Effector CD4-positive, alpha-beta T cell (primary cell): ENCODE results near the gene CCDC146.
"Not testable (repeated sequence)": the region's sequence is repeated elsewhere in the genome, so short reads cannot be mapped to it uniquely, and the experiment has no call there.

Experiments
- DNase-seq: peaks from one replicate; pipeline ENCODE4 v3.0.0-alpha.2; 2020

Gene CCDC146

DNA sequence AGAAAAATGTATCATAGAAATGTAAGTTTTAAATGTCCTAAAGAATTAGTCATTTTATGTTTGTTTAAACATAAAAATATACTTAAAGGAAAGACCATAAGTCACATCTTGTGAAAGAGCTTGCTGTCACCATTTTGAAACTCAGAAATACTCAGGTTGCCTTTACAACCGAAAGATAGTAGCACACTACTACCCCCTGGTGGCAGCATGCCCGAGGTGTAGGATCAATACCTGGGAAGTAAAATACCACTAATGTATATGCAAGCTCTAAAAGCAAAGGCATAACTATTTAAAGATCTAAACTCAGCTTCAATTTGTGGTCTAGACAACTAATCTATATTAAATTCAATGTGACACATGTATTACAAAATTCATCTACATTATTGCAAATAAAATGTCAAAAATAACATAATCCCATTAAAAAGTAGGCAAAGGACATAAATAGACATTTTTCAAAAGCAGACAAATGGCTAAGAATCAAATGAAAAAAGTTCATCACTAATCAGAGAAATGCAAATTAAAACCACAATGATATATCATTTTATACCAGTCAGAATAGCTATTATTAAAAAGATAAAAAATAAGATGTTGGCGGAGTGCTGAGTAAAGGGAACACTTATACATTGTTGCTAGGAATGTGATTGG, 124.9 kb downstream of the CCDC146 start:
- peak; percentile 88 for DNase-seq

- DNase-seq: no peak
Measured at GRCh38 chr7:77248154-77248553, 125.7 kb downstream of the CCDC146 start.

GRCh38 chr7:77252506-77252905, 130.1 kb downstream of the CCDC146 start:
- DNase-seq: no peak

GRCh38 chr7:77253151-77253550, 130.7 kb downstream of the CCDC146 start:
- no peak for DNase-seq

GRCh38 chr7:77254429-77254828, 132.0 kb downstream of the CCDC146 start:
- DNase-seq: no peak

DNA sequence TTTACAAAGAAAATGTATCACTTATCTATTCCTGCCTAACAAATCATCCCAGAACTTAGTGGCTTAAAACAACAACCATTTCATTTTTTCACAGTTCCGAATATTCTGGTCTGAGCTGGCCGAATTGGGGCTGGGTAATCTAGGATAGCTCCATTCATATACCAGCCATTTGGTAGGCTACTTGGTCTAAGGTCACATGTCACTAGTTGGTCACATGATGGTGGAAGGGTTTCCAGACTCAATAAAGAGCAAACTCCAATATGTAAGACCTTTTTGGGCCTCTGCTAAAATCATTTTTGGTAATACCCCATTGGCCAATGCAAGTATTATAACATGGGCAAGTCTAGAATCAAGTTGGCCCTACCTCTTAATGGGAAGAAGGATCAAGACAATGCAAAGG, 132.5 kb downstream of the CCDC146 start:
- no peak for DNase-seq

DNA sequence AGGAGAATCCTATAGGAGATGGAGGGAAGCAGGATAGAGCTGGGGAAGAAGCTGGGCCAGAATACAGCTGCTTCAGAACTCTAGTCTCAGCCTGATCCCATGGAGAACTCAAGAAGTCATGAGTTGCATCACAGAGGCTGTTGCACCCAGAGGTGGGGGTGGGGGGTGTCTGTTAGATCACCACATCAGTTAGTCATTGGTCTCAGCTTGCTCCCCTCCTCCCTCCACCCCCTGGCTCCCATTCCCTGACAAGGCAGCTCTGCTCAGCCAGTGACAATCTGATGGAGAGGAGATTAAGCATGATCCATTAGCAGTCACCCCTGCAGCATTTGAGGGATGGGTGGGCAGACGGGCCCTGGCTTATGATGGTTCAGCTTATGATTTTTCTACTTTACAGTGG, 135.6 kb downstream of the CCDC146 start:
- no peak for DNase-seq

- no peak for DNase-seq
Measured at GRCh38 chr7:77258593-77258992, 136.2 kb downstream of the CCDC146 start.

DNA sequence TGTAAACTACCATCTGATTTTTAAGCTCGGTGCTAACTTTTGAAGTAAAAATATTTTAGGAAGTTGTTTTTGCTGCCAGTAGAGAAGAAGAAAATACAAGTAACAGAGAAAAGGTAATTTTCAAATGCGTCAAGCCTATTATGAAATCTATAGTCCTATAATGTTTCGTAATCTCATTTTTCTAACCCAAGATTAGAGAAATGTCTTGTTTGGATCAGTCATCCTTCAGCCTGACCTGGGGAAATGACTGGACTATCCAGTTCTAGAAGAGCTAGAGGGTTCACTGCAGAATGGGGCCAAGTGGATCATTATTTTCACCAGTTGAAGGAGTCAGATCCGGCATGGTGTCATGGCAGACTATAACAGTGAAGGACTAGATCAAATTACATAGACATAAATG, 139.9 kb downstream of the CCDC146 start:
- DNase-seq: no peak

- DNase-seq: no peak
Measured at GRCh38 chr7:77265666-77266065, 143.3 kb downstream of the CCDC146 start.

DNA sequence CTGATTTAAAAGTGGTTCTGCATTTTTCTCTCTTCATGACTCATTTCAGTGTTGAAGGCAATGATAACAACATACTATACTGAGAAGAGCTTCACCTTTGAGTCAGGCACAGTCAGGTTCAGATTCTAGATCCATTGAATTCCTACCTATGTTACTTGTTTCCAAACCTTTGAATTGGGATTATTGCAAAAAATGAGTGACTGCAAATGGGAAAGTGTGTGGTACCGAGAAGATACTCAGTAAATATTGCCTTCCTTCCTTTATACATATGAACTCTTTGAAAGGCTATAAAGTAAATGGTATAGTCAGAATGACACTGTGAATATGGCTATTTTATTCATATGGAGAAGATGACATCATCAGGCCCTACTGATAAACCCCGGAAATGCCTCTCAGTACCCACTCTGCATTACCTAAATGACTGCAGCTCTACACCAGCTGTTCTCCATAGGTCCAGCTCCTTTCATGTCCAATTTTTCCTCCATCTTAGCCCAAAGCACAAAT, 143.9 kb downstream of the CCDC146 start:
- DNase-seq: no peak

DNA sequence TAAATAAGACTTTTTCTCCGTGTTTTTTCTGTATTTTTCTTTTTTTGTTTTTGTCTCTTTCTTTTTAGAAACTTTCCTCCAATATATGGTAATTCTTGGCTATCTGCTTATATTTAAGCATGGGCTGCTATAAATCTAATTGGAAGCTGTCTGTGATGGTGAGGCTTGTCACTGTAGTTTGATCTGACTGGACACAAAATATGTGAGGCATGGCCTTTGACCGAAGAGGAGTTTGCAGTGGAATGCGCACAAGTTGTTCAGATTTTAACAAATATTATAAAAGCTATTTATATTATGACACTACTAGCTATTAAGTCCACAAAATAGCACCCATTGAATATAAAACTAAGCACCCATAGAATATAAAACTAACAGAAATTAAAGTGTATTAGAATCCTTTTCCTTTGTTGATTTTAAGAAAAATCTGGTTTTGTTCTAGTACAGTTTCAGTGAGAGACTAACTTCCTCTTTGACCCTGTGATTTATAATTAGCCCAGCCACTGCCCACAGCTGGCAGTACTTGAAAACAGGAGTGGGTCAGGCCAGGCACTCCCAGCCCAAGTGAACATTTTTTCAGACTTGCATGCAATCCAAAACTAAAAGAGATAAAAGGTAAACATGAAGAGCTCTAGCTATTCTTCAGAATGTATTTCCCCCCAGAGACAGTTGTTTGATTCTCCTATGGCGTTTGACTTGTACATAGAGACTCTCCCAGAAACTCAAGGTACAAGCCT, 147.1 kb downstream of the CCDC146 start:
- DNase-seq: no peak

DNA sequence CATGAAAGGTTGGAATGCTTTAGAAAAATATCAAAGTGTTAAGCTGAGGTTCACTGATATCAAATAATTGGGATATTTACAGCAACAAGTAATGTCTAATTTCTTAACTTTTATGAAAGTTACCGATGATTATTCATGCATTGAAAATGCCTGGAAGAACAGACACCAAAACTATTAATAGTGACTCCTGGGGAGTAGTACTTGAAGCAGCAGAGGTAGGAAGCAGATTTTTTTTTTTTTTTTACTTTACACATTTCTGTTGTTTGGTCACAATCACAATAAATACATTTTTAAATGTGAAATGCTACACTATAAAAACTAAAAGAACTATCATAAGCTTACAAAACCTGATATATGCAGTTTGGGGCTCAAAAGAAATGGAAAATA, 147.7 kb downstream of the CCDC146 start:
- no peak for DNase-seq

DNA sequence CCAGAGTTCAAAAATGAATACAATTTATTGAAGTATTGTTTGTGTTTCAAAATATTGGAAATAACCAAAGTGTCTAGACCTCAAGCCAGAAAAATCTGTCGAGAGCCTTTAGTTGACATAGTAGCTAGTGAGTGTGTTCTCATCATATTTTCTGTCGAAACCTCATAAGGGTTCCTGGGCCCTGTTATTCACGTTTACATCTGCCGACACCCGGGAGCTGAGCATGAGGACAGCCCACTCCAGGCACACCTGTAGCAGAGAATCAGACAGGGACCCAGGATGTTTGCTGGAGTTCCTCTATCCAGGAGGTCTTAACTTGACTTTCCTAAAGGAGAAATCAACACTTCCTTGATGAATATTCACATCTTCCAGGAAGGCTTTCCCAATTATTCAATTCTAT, 149.4 kb downstream of the CCDC146 start:
- DNase-seq: no peak

DNA sequence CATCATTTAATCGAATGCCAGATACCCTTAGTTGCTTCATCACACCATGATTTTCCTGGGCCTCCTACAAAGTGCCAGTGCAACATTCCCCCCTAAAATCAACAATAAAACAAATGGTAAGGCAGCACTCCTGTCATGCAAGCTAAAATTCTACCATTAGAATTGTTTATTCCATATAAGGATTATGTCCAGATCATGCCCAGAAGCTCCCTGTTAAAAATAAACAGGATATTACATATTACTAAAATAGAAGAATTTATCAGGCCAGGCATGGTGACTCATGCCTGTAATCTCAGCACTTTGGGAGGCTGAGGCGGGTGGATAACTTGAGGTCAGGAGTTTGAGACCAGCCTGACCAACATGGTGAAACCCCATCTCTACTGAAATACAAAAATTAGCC, 153.2 kb downstream of the CCDC146 start:
- not testable (repeated sequence) for DNase-seq

- no peak for DNase-seq
Measured at GRCh38 chr7:77276120-77276519, 153.7 kb downstream of the CCDC146 start.

DNA sequence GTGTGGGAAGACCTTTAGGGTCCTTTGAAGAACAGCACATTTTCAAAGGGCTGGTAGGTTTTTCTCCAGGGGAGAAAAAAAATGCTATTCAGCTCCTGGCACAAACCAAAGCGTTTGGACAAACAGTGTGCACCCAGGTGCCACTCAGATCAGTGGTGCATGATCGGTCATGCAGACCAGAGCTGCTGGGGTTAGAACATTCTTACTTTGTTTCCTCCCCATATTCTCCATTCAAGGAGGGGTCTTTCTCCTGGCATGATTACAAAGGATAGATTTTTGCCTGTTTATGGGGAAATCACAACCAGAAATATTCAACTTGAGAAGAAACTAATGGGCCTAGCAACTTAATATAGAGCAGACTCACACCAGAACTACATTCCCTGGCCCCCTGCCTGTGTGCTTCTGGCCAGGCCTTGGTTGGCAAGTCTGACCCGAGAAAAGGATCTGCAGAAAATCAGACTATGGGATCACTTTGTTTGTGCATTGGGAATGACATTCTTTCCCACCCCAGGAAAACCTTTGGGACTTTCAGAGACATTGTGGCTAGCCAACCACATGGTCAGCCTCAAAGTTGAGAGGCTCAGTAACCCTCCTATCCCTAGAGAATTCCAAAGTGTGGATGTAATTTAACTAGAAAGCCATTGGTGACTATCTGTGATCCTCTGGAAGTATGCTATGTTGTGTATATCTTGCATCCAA, 159.5 kb downstream of the CCDC146 start:
- no peak for DNase-seq

DNA sequence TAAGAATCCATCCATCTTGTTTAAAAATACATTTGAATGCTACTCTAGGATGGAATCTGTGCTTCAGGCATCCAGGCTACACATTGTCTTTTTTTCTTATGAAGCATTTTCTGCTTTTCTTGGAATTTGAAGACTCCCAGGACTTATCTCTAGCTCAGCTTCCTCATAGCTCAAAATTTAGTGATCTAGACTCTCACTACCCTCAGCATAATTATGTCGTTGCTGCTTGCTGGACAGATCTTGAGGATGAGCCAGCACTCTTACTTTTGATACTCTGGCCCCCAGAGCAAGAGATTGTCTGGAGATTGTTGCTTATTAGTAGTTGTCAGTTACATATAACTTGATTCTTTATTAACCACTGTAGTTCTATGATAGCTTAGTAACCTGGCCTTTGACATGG, 160.5 kb downstream of the CCDC146 start:
- DNase-seq: no peak

DNA sequence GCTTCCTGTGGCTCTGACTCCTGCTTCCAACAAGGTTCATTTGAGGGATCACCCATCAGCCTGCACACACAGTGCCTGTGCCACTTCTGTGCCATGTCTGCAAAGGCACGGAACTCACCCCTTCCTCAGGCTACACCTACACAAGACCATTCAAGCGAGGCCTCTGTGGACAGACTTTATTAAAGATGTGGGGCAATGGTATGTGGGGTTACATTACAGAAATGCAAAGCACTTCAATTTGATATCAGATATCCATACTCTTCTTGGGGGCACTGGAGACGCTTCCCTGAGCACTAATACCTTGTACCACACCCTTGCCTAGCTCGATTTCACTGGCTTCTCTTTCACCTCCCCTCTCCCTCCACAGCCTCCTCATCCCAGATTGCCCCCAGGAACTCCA, 161.6 kb downstream of the CCDC146 start:
- no peak for DNase-seq

- DNase-seq: no peak
Measured at GRCh38 chr7:77284616-77285015, 162.2 kb downstream of the CCDC146 start.

GRCh38 chr7:77288676-77289320, 166.4 kb downstream of the CCDC146 start:
- DNase-seq: no peak

DNA sequence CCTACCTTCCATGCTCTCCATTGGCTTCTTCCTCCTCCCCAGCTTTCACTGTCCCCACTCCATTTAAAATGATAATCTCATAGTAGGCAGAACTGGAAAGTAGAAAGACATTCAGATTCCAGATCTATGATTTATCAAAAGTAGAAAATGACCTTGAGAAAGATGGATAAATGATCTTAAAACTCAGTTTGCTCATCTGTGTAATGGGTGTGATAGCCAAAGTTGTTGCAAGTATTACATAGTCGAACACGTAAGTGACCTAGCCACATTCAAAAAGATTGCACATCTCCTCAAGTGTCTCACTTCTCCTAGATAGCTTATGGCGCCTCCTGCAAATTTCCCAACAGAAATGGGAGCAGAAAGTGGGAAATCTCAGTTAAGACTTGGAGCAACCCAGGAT, 167.0 kb downstream of the CCDC146 start:
- DNase-seq: no peak

- no peak for DNase-seq
Measured at GRCh38 chr7:77290425-77290824, 168.0 kb downstream of the CCDC146 start.
